RWPE1 (cell line): Measurements from ENCODE around the gene NPRL2.

Experiments used
- CTCF ChIA-PET: fragments of 350-600 bp; sonication (Branson Sonifier 250); formaldehyde crosslinking; extraction: SDS; loops from one replicate; lab custom pipeline; 2021; lab: Yijun Ruan, JAX
- POLR2A ChIA-PET: fragments of 400-600 bp; formaldehyde crosslinking; extraction: SDS; loops from one replicate; lab custom pipeline; 2020; ENCODE audit warnings: antibody characterized with exemption; ENCODE audit not compliant: low non-redundant PET; lab: Yijun Ruan, JAX
- DNase-seq: peaks from one replicate; pipeline ENCODE4 v3.0.0; 2012; ENCODE audit warnings: low spot score
- H3K27ac ChIP-seq: fragments of 450-650 bp; 2 replicates; pipeline ENCODE4 v1.5.1; 2017
- TF ChIP-seq, protein P1 (sequence below): fragments of 450-650 bp; conservative IDR thresholded peaks from 2 replicates; pipeline ENCODE4 v1.5.1; 2017; ENCODE audit warnings: low read depth, mild to moderate bottlenecking

Gene NPRL2

DNA sequence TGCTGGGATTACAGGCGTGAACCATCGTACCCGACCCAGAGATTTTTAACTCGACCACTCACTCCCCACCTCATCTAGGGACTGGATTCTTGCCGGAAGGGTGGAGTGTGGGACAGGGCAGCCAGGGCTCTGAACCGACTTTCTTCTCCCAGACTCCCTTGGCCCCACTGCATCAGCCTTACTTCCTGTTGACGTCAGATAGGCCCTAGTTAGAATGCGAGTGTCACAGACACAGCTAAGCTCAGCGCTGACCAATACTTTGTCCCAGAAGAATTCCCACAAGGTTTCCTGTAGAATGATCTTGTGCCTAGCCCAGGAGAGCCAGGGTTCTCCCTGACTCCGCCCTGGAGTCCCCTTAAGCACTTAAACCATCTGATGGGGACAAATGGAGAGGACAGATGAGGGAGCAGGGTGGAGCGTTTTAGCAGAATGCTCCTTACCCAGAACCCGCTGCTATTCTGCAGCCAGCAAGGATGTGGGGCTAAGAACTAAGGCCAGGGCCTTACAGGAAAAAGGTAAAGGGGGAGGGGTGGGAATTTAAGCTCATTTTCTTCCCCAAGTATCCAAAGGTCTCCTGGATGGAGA, 16.7 kb downstream of the NPRL2 start:
- no peak for DNase-seq
- POLR2A ChIA-PET: no interaction called here
- TF ChIP-seq, protein P1, sequence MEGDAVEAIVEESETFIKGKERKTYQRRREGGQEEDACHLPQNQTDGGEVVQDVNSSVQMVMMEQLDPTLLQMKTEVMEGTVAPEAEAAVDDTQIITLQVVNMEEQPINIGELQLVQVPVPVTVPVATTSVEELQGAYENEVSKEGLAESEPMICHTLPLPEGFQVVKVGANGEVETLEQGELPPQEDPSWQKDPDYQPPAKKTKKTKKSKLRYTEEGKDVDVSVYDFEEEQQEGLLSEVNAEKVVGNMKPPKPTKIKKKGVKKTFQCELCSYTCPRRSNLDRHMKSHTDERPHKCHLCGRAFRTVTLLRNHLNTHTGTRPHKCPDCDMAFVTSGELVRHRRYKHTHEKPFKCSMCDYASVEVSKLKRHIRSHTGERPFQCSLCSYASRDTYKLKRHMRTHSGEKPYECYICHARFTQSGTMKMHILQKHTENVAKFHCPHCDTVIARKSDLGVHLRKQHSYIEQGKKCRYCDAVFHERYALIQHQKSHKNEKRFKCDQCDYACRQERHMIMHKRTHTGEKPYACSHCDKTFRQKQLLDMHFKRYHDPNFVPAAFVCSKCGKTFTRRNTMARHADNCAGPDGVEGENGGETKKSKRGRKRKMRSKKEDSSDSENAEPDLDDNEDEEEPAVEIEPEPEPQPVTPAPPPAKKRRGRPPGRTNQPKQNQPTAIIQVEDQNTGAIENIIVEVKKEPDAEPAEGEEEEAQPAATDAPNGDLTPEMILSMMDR: no peak
- peak overlapping the region; percentile 98 for H3K27ac ChIP-seq
- CTCF ChIA-PET: no interaction called here

DNA sequence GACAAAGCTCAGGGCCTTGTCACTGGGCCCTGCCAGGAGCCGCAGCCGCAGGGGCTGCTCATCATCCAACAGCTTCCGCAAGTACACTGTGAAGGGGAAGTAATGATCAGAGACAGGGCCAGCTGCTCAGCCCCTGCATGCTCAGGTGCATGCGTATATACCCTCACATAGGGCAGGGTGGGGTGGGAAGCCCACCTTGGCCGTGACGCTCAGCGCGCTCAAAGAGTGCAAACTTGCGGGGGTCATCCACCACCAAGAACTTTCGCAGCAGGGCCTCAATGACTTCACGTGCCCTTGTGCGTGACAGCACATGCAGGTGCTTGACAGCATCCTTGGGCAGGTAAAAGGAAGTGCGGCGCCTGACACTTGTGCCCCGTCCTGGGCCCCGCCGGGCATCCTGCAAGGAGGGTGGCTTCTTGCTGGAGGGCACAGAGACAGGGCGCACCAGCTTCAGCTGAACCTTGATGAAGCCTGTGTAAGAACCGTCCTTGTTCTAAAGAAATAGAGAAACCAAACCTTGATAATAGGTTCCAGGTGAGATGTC, 19.1 kb downstream of the NPRL2 start:
- ChIA-PET POLR2A (interaction anchor here (0.6 kb wide), 1 partner anchor 52 kb away, joined by 6 read pairs; no protein-coding TSS in a partner anchor), CTCF (no interaction called here)
- peak overlapping the region; percentile 98 for H3K27ac ChIP-seq
- DNase-seq: no peak
- TF ChIP-seq, protein P1: no peak

DNA sequence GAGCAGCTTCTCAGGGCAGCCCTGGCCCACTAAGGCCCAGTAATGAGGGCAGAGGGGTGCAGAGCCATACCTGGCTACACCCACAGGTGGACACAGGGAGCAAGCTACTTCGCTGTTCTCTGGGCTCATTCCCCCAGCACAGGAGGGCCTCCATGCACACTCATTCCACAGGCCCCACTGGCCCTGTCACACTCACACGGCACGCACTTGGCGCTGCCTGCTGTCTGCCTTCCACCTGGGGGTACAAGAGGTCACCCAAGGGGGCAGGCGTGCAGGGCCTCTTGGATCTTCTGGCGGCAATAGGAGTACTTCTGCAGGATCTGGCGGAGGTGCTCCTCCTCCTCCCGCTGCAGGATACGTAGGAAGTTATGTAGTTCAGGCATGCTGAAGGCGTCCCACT, 20.2 kb downstream of the NPRL2 start:
- TF ChIP-seq, protein P1: no peak
- POLR2A ChIA-PET: no interaction called here
- CTCF ChIA-PET: no interaction called here
- peak overlapping the region; percentile 88 for H3K27ac ChIP-seq
- DNase-seq: no peak

DNA sequence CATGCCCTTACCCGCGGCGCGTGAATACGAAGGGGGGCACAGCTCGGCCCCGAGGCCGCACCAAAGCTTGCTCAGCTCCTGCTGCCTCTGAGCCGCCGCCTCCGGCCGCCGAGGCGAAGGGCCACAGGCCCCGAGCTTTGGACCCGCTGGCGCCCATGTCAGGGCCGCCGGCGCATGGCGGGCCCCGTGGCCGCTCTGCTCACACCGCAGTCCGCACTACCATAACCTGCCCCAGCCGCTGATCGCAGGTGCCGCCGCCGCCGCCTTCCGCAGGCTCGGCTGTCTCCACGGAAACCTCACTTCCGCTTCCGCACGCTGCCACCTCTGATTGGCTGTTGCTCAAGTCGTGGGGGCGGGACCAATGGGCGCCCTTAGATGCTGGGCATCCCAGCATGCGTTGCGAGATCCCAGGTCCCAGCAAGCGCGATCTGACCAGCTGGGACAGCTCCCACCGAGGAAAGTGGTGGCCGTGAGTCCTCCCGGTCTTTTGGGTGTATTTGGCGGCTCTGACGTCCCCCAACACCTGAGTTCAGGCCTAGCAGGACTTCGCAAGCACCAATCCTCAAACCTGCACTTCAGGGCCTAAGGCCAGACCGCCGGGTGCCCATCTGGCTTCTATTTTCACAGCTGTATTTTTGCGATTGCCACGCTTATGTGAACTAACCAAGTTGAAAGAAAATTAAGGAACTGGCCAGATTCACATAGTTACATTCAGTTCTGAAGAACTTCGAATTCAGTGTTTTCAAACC, 22.5 kb downstream of the NPRL2 start, which contains the start of gene TUSC2:
TSS of gene TUSC2 (minus strand) at position 281 of the 749 bp plus-strand sequence. CDS start at position 157, 124 bp downstream.
- ChIA-PET POLR2A (interaction anchor here (0.6 to 0.8 kb wide), 3 partner anchors 45 to 77 kb away, joined by 3 read pairs; no protein-coding TSS in a partner anchor), CTCF (no interaction called here)
- TF ChIP-seq, protein P1: no peak
- peak within 1 kb of the TSS; percentile 88 for H3K27ac ChIP-seq
- DNase-seq: peak; percentile 94

DNA sequence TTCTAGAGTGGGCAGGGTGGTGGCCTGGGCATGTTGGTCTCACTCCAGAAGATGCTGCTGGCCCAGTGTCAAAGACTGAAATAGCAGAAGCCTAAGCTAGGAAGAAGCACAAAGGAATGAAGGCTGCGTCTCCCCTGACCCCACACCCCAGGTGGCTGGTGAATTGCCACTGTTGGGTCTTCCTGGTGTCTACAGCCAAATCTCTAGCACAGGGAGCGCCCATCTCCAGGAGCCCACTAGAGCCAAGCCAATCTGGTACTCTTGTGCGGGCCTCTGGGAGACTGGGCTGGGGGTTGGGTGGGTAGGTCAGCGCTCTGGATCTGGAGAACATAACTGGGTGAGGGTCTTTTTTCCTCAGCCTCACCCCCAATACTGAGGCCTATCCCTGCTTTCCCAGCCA, 23.4 kb downstream of the NPRL2 start:
- CTCF ChIA-PET: no interaction called here
- POLR2A ChIA-PET: no interaction called here
- H3K27ac ChIP-seq: peak overlapping the region; percentile 88
- TF ChIP-seq, protein P1: no peak
- DNase-seq: no peak

DNA sequence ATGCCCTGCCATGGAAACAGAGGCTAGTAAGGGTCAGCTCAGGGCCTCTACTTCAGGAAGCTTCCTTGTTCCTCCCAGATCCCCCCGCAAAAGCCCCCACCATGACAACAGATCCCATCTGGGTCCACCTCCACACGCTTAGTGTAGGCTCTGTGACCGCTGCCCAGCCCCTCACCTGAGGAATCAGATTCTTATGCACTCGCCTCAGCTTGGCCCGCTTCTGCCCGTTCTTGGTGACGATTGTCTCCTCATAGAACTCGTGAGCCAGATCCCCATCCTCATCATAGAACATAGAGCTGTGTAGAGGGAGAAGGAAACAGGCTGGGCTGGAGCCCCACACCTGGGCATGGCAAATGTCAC, 24.4 kb downstream of the NPRL2 start:
- ChIA-PET CTCF (no interaction called here), POLR2A (interaction anchor here (0.6 kb wide), 1 partner anchor 32 kb away, joined by 3 read pairs; no protein-coding TSS in a partner anchor)
- no peak for DNase-seq
- TF ChIP-seq, protein P1: no peak
- H3K27ac ChIP-seq: peak overlapping the region; percentile 88
